Mucosa of stomach (tissue), 1 donor: ENCODE measurements around the gene PDCD11.

Source experiments
- H3K27me3 ChIP-seq: one replicate; pipeline ENCODE4 v1.7.0; 2013; ENCODE audit warnings: mild to moderate bottlenecking, low read length; ENCODE audit not compliant: control insufficient read depth, insufficient read depth
- H3K36me3 ChIP-seq: one replicate; pipeline ENCODE4 v1.7.0; 2013; ENCODE audit warnings: low read length; ENCODE audit not compliant: control insufficient read depth, insufficient read depth
- H3K4me1 ChIP-seq: one replicate; pipeline ENCODE4 v1.7.0; 2013; ENCODE audit warnings: mild to moderate bottlenecking, low read length; ENCODE audit not compliant: control insufficient read depth, insufficient read depth
- H3K4me3 ChIP-seq: one replicate; pipeline ENCODE4 v1.7.0; 2013; ENCODE audit warnings: low read length
- H3K9ac ChIP-seq: one replicate; pipeline ENCODE4 v1.7.0; 2013; ENCODE audit warnings: mild to moderate bottlenecking, low read length, moderate library complexity
- H3K9me3 ChIP-seq: one replicate; pipeline ENCODE4 v1.7.0; 2013; ENCODE audit warnings: mild to moderate bottlenecking, low read length, moderate library complexity; ENCODE audit not compliant: control insufficient read depth
- donor health status: Pancreatic carcinoma.

Gene PDCD11

GRCh38 chr10:103445366-103445765 lies 48.9 kb downstream of the PDCD11 start:
- Histone ChIP-seq H3K9me3 (no peaks in the 10 kb centered on the region), H3K27me3 (no peaks in the 10 kb centered on the region), H3K4me1 (no peaks in the 10 kb centered on the region), H3K9ac (no peak overlapping the region), H3K36me3 (peaks cover 4% of the 10 kb centered on the region), H3K4me3 (no peak overlapping the region)

GRCh38 chr10:103445767-103446567 lies 49.5 kb downstream of the PDCD11 start:
- no peaks in the 10 kb centered on the region for H3K4me1 ChIP-seq

GRCh38 chr10:103447187-103447586 lies 50.8 kb downstream of the PDCD11 start:
- no peak overlapping the region for H3K9ac ChIP-seq
- peaks cover 4% of the 10 kb centered on the region for H3K36me3 ChIP-seq

More at GRCh38 chr10:103445767-103446567, 49.5 kb downstream of the PDCD11 start:
- Histone ChIP-seq H3K4me3 (no peak overlapping the region), H3K9me3 (no peaks in the 10 kb centered on the region), H3K9ac (no peak overlapping the region), H3K36me3 (peaks cover 4% of the 10 kb centered on the region), H3K27me3 (no peaks in the 10 kb centered on the region)

GRCh38 chr10:103448746-103449145 lies 52.3 kb downstream of the PDCD11 start:
- Histone ChIP-seq H3K27me3 (peaks cover 6% of the 10 kb centered on the region), H3K9me3 (no peaks in the 10 kb centered on the region), H3K4me3 (no peak overlapping the region), H3K36me3 (peaks cover 4% of the 10 kb centered on the region), H3K4me1 (peaks cover 4% of the 10 kb centered on the region), H3K9ac (no peak overlapping the region)

More at GRCh38 chr10:103447187-103447586, 50.8 kb downstream of the PDCD11 start:
- H3K4me1 ChIP-seq: no peaks in the 10 kb centered on the region
- H3K27me3 ChIP-seq: peaks cover 6% of the 10 kb centered on the region
- H3K4me3 ChIP-seq: no peak overlapping the region
- no peaks in the 10 kb centered on the region for H3K9me3 ChIP-seq

GRCh38 chr10:103449208-103450144 lies 53.0 kb downstream of the PDCD11 start:
- Histone ChIP-seq H3K36me3 (peaks cover 4% of the 10 kb centered on the region), H3K27me3 (peaks cover 6% of the 10 kb centered on the region), H3K4me3 (no peak overlapping the region), H3K4me1 (peaks cover 4% of the 10 kb centered on the region), H3K9ac (peak overlapping the region; percentile 26), H3K9me3 (no peaks in the 10 kb centered on the region)

- H3K27me3 ChIP-seq: peaks cover 6% of the 10 kb centered on the region
- H3K36me3 ChIP-seq: peaks cover 4% of the 10 kb centered on the region
- peak overlapping the region; percentile 31 for H3K4me3 ChIP-seq
- H3K9me3 ChIP-seq: no peaks in the 10 kb centered on the region
- peaks cover 4% of the 10 kb centered on the region for H3K4me1 ChIP-seq
- peak overlapping the region; percentile 41 for H3K9ac ChIP-seq
These were observed 53.8 kb downstream of the PDCD11 start for GRCh38 chr10:103450201-103450695.

- Histone ChIP-seq H3K4me3 (peak overlapping the region; percentile 46), H3K27me3 (peaks cover 6% of the 10 kb centered on the region), H3K4me1 (peaks cover 4% of the 10 kb centered on the region), H3K9ac (peak overlapping the region; percentile 64), H3K36me3 (peaks cover 4% of the 10 kb centered on the region), H3K9me3 (no peaks in the 10 kb centered on the region)
These were observed 54.8 kb downstream of the PDCD11 start for GRCh38 chr10:103451091-103451813.

GRCh38 chr10:103451831-103452505 lies 55.5 kb downstream of the PDCD11 start, which contains the start of gene CALHM2:
Gene CALHM2, minus strand, starts transcription at chr10:103452370. Its CDS starts 2,429 bp downstream, at chr10:103449941.
- Histone ChIP-seq H3K27me3 (peaks cover 6% of the 10 kb centered on the region), H3K36me3 (peaks cover 4% of the 10 kb centered on the region), H3K9me3 (no peaks in the 10 kb centered on the region), H3K9ac (peak within 1 kb of the TSS; percentile 64), H3K4me3 (peak within 1 kb of the TSS; percentile 46), H3K4me1 (peaks cover 4% of the 10 kb centered on the region)

GRCh38 chr10:103452506-103453230 lies 56.2 kb downstream of the PDCD11 start:
- Histone ChIP-seq H3K36me3 (no peaks in the 10 kb centered on the region), H3K4me1 (peaks cover 4% of the 10 kb centered on the region), H3K27me3 (peaks cover 6% of the 10 kb centered on the region), H3K9me3 (no peaks in the 10 kb centered on the region), H3K4me3 (no peak overlapping the region), H3K9ac (peak overlapping the region; percentile 37)

GRCh38 chr10:103454026-103454425 lies 57.6 kb downstream of the PDCD11 start:
- Histone ChIP-seq H3K4me3 (no peak overlapping the region), H3K36me3 (no peaks in the 10 kb centered on the region), H3K4me1 (peaks cover 4% of the 10 kb centered on the region), H3K27me3 (peaks cover 6% of the 10 kb centered on the region), H3K9me3 (no peaks in the 10 kb centered on the region), H3K9ac (no peak overlapping the region)
